DOHH2 (cell line): Measurements from ENCODE around the gene SMARCAD1.

Experiments
- H3F3A ChIP-seq: fragments of 200-600 bp; sonication (generic), shearing (Covaris generic); 2 replicates; pipeline ENCODE4 v1.6.0; 2016; ENCODE audit warnings: antibody characterized with exemption, mild to moderate bottlenecking; ENCODE audit not compliant: control insufficient read depth, insufficient read depth
- H3K27ac ChIP-seq: fragments of 200-600 bp; sonication (generic); 2 replicates; pipeline ENCODE4 v1.5.1; 2014; ENCODE audit warnings: low read depth, mild to moderate bottlenecking, low read length, moderate library complexity
- H3K27me3 ChIP-seq: fragments of 200-600 bp; sonication (generic); 2 replicates; pipeline ENCODE4 v1.6.1; 2014; ENCODE audit warnings: mild to moderate bottlenecking, low read length, mixed read lengths; ENCODE audit not compliant: control insufficient read depth
- H3K36me3 ChIP-seq: fragments of 200-600 bp; sonication (generic); 2 replicates; pipeline ENCODE4 v1.6.1; 2014; ENCODE audit warnings: mild to moderate bottlenecking, low read length, moderate library complexity, mixed read lengths; ENCODE audit not compliant: control insufficient read depth
- H3K4me1 ChIP-seq: fragments of 200-600 bp; sonication (generic); 2 replicates; pipeline ENCODE4 v1.6.1; 2014; ENCODE audit warnings: mild to moderate bottlenecking, low read length, mixed read lengths; ENCODE audit not compliant: control insufficient read depth
- H3K4me2 ChIP-seq: fragments of 200-600 bp; sonication (generic); 2 replicates; pipeline ENCODE4 v1.6.0; 2014; ENCODE audit warnings: mild to moderate bottlenecking, low read length, moderate library complexity
- H3K4me3 ChIP-seq: fragments of 200-600 bp; sonication (generic); 2 replicates; pipeline ENCODE4 v1.5.1; 2014; ENCODE audit warnings: mild to moderate bottlenecking, low read length, mixed read lengths
- H3K79me2 ChIP-seq: fragments of 200-600 bp; sonication (generic); 2 replicates; pipeline ENCODE4 v1.6.1; 2014; ENCODE audit warnings: mild to moderate bottlenecking, low read length, mixed read lengths; ENCODE audit not compliant: control insufficient read depth
- H3K9me2 ChIP-seq: fragments of 200-600 bp; sonication (generic); replicated peaks from 2 replicates; pipeline ENCODE4 v1.6.1; 2014; ENCODE audit warnings: mild to moderate bottlenecking, low read length, mixed read lengths; ENCODE audit not compliant: control insufficient read depth
- H3K9me3 ChIP-seq: fragments of 200-600 bp; sonication (generic); 2 replicates; pipeline ENCODE4 v1.6.1; 2014; ENCODE audit warnings: antibody characterized with exemption, low read length, mixed read lengths; ENCODE audit not compliant: control insufficient read depth, insufficient read depth
- H4K20me1 ChIP-seq: fragments of 200-600 bp; sonication (generic); 2 replicates; pipeline ENCODE4 v1.6.0; 2014; ENCODE audit warnings: low read depth, mild to moderate bottlenecking, antibody characterized with exemption, low read length, moderate library complexity; ENCODE audit not compliant: control insufficient read depth, insufficient read depth
- EZH2phosphoT487 ChIP-seq: fragments of 200-600 bp; sonication (generic); IDR thresholded peaks from 2 replicates; pipeline ENCODE4 v1.6.1; 2017; ENCODE audit warnings: borderline replicate concordance, mild to moderate bottlenecking, antibody characterized with exemption, low read length, moderate library complexity, mixed read lengths
- TF ChIP-seq, protein P1 (sequence below): fragments of 200-600 bp; sonication (generic); IDR thresholded peaks from one replicate; pipeline ENCODE4 v1.5.1; 2014; ENCODE audit warnings: antibody characterized with exemption, mild to moderate bottlenecking, low read depth, low read length; ENCODE audit not compliant: poor library complexity, severe bottlenecking

SMARCAD1 gene

DNA sequence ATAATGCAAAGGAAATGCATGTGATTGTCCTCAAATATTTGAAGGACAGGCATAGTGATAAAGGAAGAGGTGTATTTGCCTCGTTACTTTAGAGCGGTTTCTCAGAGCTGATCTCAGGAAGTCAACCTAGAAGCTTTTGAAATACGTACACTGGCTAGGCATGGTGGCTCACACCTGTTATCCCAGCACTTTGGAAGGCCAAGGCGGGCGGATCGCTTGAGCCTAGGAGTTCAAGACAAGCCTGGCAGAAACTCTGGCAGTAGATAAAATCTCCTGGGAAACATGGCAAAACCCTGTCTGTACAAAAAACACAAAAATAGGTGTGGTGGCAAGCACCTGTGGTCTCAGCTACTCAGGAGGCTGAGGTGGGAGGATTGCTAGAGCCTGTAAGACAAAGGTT lies 24.9 kb downstream of the SMARCAD1 start:
- Histone ChIP-seq H3K27me3 (no peaks in the 10 kb centered on the region), H3K4me1 (no peaks in the 10 kb centered on the region), H3K4me3 (no peak overlapping the region), H3K36me3 (peaks cover 90% of the 10 kb centered on the region), H4K20me1 (peaks cover 6% of the 10 kb centered on the region; the same call in 1 of the 2 replicates), H3F3A (no peaks in the 10 kb centered on the region), H3K4me2 (no peak overlapping the region), H3K27ac (no peak overlapping the region), H3K9me2 (no peaks in the 10 kb centered on the region), H3K79me2 (peaks cover 14% of the 10 kb centered on the region), H3K9me3 (no peaks in the 10 kb centered on the region)
- TF ChIP-seq EZH2phosphoT487: no peak
- TF ChIP-seq, protein P1, sequence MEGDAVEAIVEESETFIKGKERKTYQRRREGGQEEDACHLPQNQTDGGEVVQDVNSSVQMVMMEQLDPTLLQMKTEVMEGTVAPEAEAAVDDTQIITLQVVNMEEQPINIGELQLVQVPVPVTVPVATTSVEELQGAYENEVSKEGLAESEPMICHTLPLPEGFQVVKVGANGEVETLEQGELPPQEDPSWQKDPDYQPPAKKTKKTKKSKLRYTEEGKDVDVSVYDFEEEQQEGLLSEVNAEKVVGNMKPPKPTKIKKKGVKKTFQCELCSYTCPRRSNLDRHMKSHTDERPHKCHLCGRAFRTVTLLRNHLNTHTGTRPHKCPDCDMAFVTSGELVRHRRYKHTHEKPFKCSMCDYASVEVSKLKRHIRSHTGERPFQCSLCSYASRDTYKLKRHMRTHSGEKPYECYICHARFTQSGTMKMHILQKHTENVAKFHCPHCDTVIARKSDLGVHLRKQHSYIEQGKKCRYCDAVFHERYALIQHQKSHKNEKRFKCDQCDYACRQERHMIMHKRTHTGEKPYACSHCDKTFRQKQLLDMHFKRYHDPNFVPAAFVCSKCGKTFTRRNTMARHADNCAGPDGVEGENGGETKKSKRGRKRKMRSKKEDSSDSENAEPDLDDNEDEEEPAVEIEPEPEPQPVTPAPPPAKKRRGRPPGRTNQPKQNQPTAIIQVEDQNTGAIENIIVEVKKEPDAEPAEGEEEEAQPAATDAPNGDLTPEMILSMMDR: no peak

- Histone ChIP-seq H3K36me3 (peaks cover 92% of the 10 kb centered on the region), H3K27me3 (no peaks in the 10 kb centered on the region), H3F3A (no peaks in the 10 kb centered on the region), H3K27ac (no peak overlapping the region), H4K20me1 (no peaks in the 10 kb centered on the region), H3K4me2 (no peak overlapping the region), H3K9me2 (no peaks in the 10 kb centered on the region), H3K79me2 (no peaks in the 10 kb centered on the region), H3K4me1 (no peaks in the 10 kb centered on the region), H3K9me3 (no peaks in the 10 kb centered on the region), H3K4me3 (no peak overlapping the region)
- no peak for TF ChIP-seq EZH2phosphoT487
- TF ChIP-seq, protein P1: no peak
Measured at GRCh38 chr4:94235825-94236224, 28.2 kb downstream of the SMARCAD1 start.

DNA sequence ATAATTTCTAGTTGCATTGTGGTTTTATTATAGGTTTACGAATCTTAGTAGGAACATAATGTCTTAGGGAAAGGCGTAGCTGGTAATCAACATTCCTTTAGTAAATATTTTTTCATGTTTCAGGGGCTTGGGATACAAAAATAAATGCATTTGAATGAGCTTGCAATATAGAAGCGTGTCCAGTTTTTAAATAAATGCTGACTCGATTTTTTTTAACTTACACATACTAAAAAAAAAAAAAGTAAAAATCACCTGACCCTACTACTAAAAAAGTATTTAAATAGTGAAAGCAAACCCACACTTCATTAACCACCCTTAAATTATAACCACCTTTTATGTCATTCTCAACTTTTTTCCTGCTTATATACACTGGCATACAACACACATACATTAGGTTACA lies 29.6 kb downstream of the SMARCAD1 start:
- no peak overlapping the region for H3K4me2 ChIP-seq
- H3K4me1 ChIP-seq: peaks cover 4% of the 10 kb centered on the region
- H3K36me3 ChIP-seq: peaks cover 93% of the 10 kb centered on the region

More for the DNA sequence above, 29.6 kb downstream of the SMARCAD1 start:
- H3K27ac ChIP-seq: no peak overlapping the region
- H3K79me2 ChIP-seq: no peaks in the 10 kb centered on the region
- no peaks in the 10 kb centered on the region for H4K20me1 ChIP-seq
- H3K27me3 ChIP-seq: no peaks in the 10 kb centered on the region
- no peaks in the 10 kb centered on the region for H3F3A ChIP-seq
- H3K9me2 ChIP-seq: no peaks in the 10 kb centered on the region
- no peaks in the 10 kb centered on the region for H3K9me3 ChIP-seq
- H3K4me3 ChIP-seq: no peak overlapping the region
- TF ChIP-seq EZH2phosphoT487: no peak
- TF ChIP-seq, protein P1: no peak
